Endothelial cell (in vitro differentiated cells): ENCODE measurements around the gene LINC00632. TPM values are rescaled to one million over a fixed set of nuclear protein-coding genes. Genes with fewer than 3 reads are reported as not detected.

Experiments used
- DNase-seq: peaks from one replicate; pipeline ENCODE4 v3.0.0; 2021; ENCODE audit warnings: low spot score
- H3K27ac Mint-ChIP-seq: one replicate; pipeline ENCODE4 v1.8.0; 2021; ENCODE audit warnings: mixed read lengths, inconsistent platforms; ENCODE audit not compliant: unreplicated experiment
- H3K27me3 Mint-ChIP-seq: one replicate; pipeline ENCODE4 v1.8.0; 2021; ENCODE audit warnings: mild to moderate bottlenecking, moderate library complexity, mixed read lengths, inconsistent platforms; ENCODE audit not compliant: unreplicated experiment
- H3K36me3 Mint-ChIP-seq: one replicate; pipeline ENCODE4 v1.8.0; 2021; ENCODE audit warnings: mild to moderate bottlenecking, low read depth, mixed read lengths, inconsistent platforms; ENCODE audit not compliant: unreplicated experiment
- H3K4me1 Mint-ChIP-seq: one replicate; pipeline ENCODE4 v1.8.0; 2021; ENCODE audit warnings: mild to moderate bottlenecking, mixed read lengths, inconsistent platforms; ENCODE audit not compliant: unreplicated experiment
- H3K4me3 Mint-ChIP-seq: one replicate; pipeline ENCODE4 v1.8.0; 2021; ENCODE audit warnings: mild to moderate bottlenecking, mixed read lengths, inconsistent platforms; ENCODE audit not compliant: unreplicated experiment
- H3K9me3 Mint-ChIP-seq: one replicate; pipeline ENCODE4 v1.8.0; 2021; ENCODE audit warnings: mixed read lengths, inconsistent platforms; ENCODE audit not compliant: unreplicated experiment
- total RNA-seq: library from RNA; stranded (reverse); fragmentation: NEBNext Ultra II Directional; extraction: Animal tissue kit (Norgen Biotek cat#: 25700); gene quantifications from one replicate; pipeline ENCODE4 v1.2.1, GENCODE V29; 2021; ENCODE audit not compliant: unreplicated experiment
- TF ChIP-seq, protein P1 (sequence below): fragments of 200-600 bp; sonication (generic); IDR thresholded peaks from one replicate; pipeline ENCODE4 v1.5.0; 2021; ENCODE audit warnings: antibody characterized with exemption; ENCODE audit not compliant: unreplicated experiment

Gene LINC00632
- total RNA-seq, 1 donor from 2014 or later = 142 TPM

DNA sequence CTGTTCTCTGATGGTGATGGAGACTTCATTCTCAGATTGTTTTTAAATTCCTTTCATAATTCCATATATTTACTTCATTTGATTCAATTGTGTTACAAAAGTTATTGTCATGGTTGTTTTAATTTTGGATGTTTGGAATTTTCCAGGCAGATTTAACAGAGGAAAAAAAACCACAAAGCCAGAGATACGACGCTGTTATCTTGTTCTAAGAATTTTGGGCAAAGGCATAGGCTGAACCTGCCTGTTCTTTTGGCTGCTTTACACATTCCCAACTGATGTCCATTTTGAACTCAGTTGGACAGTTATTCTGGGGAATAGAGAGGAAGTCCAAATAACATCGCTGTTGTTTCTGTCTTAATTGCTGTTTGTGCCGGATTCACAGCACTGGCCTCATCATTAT, 65.7 kb downstream of the LINC00632 start:
- Mint-ChIP-seq H3K36me3 (no peaks in the 10 kb centered on the region), H3K27me3 (no peaks in the 10 kb centered on the region), H3K9me3 (no peaks in the 10 kb centered on the region), H3K4me3 (no peak overlapping the region), H3K4me1 (no peaks in the 10 kb centered on the region), H3K27ac (no peak overlapping the region)
- no peak for DNase-seq
- TF ChIP-seq, protein P1, sequence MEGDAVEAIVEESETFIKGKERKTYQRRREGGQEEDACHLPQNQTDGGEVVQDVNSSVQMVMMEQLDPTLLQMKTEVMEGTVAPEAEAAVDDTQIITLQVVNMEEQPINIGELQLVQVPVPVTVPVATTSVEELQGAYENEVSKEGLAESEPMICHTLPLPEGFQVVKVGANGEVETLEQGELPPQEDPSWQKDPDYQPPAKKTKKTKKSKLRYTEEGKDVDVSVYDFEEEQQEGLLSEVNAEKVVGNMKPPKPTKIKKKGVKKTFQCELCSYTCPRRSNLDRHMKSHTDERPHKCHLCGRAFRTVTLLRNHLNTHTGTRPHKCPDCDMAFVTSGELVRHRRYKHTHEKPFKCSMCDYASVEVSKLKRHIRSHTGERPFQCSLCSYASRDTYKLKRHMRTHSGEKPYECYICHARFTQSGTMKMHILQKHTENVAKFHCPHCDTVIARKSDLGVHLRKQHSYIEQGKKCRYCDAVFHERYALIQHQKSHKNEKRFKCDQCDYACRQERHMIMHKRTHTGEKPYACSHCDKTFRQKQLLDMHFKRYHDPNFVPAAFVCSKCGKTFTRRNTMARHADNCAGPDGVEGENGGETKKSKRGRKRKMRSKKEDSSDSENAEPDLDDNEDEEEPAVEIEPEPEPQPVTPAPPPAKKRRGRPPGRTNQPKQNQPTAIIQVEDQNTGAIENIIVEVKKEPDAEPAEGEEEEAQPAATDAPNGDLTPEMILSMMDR = no peak

DNA sequence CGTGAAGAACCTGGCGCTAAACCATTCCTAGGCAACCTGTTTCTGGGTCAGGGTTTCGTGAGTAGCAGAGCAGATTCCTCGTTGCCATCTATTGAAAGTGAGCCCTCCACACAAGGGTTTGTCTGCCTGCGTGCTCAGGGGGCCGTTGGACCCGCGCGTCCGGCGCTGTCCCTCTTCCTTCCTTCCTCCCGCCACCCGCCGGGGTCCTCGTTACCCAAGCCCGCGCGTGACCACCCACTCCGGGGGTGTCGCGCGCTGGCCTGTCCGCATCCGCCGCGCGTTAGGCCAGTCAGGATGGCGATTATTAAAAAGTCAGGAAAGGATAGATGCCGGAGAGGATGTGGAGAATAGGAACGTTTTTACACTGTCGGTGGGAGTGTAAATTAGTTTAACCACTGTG, 66.8 kb downstream of the LINC00632 start:
- no peaks in the 10 kb centered on the region for H3K36me3 Mint-ChIP-seq
- TF ChIP-seq, protein P1 = no peak
- H3K9me3 Mint-ChIP-seq = no peaks in the 10 kb centered on the region
- H3K4me3 Mint-ChIP-seq = no peak overlapping the region
- no peak overlapping the region for H3K27ac Mint-ChIP-seq
- DNase-seq = no peak
- no peaks in the 10 kb centered on the region for H3K4me1 Mint-ChIP-seq
- H3K27me3 Mint-ChIP-seq = no peaks in the 10 kb centered on the region

DNA sequence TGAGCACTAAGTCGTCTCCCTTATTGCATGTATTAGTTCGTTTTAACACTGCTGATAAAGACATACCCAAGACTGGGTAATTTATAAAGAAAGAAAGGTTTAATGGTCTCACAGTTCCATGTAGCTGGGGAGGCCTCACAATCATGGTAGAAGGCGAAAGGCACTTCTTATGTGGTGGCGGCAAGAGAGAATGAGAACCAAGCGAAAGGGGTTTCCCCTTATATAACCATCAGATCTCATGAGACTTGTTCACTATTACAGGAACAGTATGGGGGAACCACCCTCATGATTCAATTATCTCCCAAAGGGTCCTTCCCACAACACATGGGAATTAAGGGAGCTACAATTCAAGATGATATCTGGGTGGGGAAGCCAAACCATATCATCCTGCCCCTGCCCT, 85.1 kb downstream of the LINC00632 start:
- H3K4me3 Mint-ChIP-seq = no peak overlapping the region
- TF ChIP-seq, protein P1 = no peak
- H3K9me3 Mint-ChIP-seq = no peaks in the 10 kb centered on the region
- no peak overlapping the region for H3K27ac Mint-ChIP-seq
- H3K4me1 Mint-ChIP-seq = no peaks in the 10 kb centered on the region
- H3K36me3 Mint-ChIP-seq = no peaks in the 10 kb centered on the region
- H3K27me3 Mint-ChIP-seq = no peaks in the 10 kb centered on the region
- no peak for DNase-seq

DNA sequence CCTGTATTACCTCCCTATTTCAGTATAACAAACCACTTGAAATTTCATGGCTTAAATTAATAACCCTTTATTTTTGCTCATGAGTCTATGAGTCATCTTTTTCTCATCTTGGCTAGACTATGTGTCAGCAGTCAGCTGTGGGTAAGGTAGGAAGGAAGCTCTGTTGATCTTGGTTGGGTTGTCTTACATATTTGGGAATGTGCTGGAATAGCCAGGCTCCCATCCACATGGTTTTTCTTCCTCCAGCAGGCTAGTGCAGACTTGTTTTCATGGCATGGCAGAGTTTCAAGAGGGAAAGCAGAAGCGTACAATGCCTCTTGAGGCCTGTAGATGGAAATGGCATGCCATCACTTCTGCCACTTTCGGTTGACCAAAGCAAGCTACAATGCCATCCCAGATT, 89.7 kb downstream of the LINC00632 start:
- Mint-ChIP-seq H3K36me3 (no peaks in the 10 kb centered on the region), H3K4me1 (no peaks in the 10 kb centered on the region), H3K4me3 (no peak overlapping the region), H3K27me3 (no peaks in the 10 kb centered on the region), H3K9me3 (no peaks in the 10 kb centered on the region), H3K27ac (no peak overlapping the region)
- no peak for DNase-seq
- TF ChIP-seq, protein P1 = no peak

DNA sequence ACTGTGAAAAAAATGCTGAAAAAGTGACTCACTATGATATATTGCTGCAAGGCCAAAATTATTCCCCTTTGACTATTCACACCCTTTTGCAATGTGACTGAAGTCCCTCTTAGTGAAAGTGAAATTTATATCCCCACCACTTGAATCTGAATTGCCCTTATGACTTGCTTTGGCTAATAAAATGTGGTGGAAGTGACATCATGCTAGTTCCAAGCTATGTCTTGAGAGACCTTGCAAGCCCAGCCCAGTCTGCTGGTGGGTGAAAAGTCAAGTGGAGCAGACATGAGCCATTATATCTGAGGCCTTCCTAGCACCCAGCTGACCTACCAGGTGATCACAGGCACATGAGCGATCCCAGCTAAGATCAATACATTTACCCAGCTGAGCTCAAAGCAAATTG, 94.7 kb downstream of the LINC00632 start:
- no peak for DNase-seq
- Mint-ChIP-seq H3K36me3 (no peaks in the 10 kb centered on the region), H3K27me3 (no peaks in the 10 kb centered on the region), H3K4me1 (no peaks in the 10 kb centered on the region), H3K27ac (no peak overlapping the region), H3K9me3 (no peaks in the 10 kb centered on the region), H3K4me3 (no peak overlapping the region)
- TF ChIP-seq, protein P1 = no peak
